SU-DHL-6 (cell line): ENCODE measurements around the gene MYPN.

Experiments used
- EZH2phosphoT487 ChIP-seq: fragments of 200-600 bp; sonication (generic), shearing (Covaris generic); conservative IDR thresholded peaks from 2 replicates; pipeline ENCODE4 v1.6.1; 2018; ENCODE audit warnings: mild to moderate bottlenecking, antibody characterized with exemption, low read length, moderate library complexity, mixed read lengths
- TF ChIP-seq, protein P1 (sequence below): fragments of 200-600 bp; sonication (generic); IDR thresholded peaks from one replicate; pipeline ENCODE4 v1.5.1; 2017; ENCODE audit warnings: antibody characterized with exemption, mild to moderate bottlenecking, low read length, moderate library complexity; ENCODE audit not compliant: insufficient read depth, poor library complexity, severe bottlenecking

DNA sequence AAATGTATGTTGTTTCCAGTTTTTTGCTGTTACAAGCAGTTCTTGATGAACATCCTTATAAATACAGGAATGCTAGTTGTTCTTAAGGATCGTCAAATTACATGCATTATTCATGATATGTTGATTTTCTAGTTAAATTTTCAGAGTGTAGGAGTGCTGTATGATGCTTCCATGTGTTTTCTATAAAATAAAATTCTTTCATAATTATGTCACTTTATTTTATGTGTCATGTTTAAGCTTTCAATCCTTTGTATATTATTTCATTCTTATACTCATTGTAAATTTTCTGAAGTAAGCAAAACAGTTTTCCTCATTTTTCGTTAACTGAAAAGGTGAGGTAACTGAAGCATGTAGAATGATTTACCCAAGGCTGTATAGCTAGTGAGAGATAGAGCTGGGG is 16.8 kb upstream of the MYPN start:
- TF ChIP-seq, protein P1, sequence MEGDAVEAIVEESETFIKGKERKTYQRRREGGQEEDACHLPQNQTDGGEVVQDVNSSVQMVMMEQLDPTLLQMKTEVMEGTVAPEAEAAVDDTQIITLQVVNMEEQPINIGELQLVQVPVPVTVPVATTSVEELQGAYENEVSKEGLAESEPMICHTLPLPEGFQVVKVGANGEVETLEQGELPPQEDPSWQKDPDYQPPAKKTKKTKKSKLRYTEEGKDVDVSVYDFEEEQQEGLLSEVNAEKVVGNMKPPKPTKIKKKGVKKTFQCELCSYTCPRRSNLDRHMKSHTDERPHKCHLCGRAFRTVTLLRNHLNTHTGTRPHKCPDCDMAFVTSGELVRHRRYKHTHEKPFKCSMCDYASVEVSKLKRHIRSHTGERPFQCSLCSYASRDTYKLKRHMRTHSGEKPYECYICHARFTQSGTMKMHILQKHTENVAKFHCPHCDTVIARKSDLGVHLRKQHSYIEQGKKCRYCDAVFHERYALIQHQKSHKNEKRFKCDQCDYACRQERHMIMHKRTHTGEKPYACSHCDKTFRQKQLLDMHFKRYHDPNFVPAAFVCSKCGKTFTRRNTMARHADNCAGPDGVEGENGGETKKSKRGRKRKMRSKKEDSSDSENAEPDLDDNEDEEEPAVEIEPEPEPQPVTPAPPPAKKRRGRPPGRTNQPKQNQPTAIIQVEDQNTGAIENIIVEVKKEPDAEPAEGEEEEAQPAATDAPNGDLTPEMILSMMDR = no peak
- no peak for TF ChIP-seq EZH2phosphoT487
